Keratinocyte (primary cell): ENCODE data around the gene CFAP58. TPM values are rescaled to one million over a fixed set of nuclear protein-coding genes. Genes with fewer than 3 reads are reported as not detected.
A peak's percentile ranks its signal among the peaks of the same experiment; 100 is the strongest.

ENCODE experiments used
- DNase-seq: peaks from one replicate; pipeline ENCODE4 v3.0.0-alpha.2; 2011; ENCODE audit warnings: low read depth, missing footprints, low spot score
- FAIRE-seq: peaks from 2 replicates; lab custom pipeline; 2011; peaks lifted over from hg19 to GRCh38; lab: Jason Lieb, UNC
- H2AFZ ChIP-seq: 2 replicates; pipeline ENCODE4 v1.6.0; 2012; ENCODE audit warnings: low read length, control low read depth, inconsistent platforms; ENCODE audit not compliant: control insufficient read depth
- H3K27ac ChIP-seq: 2 replicates; pipeline ENCODE4 v1.5.1; 2011; ENCODE audit warnings: low read length; ENCODE audit not compliant: control insufficient read depth, insufficient read depth
- H3K27me3 ChIP-seq: 3 replicates; pipeline ENCODE4 v1.6.0; 2011; ENCODE audit warnings: low read length; ENCODE audit not compliant: control insufficient read depth, insufficient read depth; ENCODE audit errors: extremely low read depth
- H3K36me3 ChIP-seq, 2 experiments: 2 replicates in 1 of 2; 3 replicates in 1 of 2; pipeline ENCODE4 v1.5.1; 2011; ENCODE audit warnings: low read length in 2 of 2, mild to moderate bottlenecking in 1 of 2; ENCODE audit not compliant: control insufficient read depth in 2 of 2, insufficient read depth in 2 of 2; ENCODE audit errors: extremely low read depth in 1 of 2
- H3K4me1 ChIP-seq: 3 replicates; pipeline ENCODE4 v1.5.1; 2011; ENCODE audit warnings: low read length; ENCODE audit not compliant: control insufficient read depth, insufficient read depth; ENCODE audit errors: extremely low read depth
- H3K4me2 ChIP-seq: 3 replicates; pipeline ENCODE4 v1.6.0; 2011; ENCODE audit warnings: low read depth, low read length; ENCODE audit not compliant: control insufficient read depth, insufficient read depth; ENCODE audit errors: extremely low read depth
- H3K4me3 ChIP-seq, 3 experiments: fragments of 200-600 bp in 1 of 3; sonication (generic) in 1 of 3; 2 replicates in 2 of 3; 3 replicates in 1 of 3; pipeline ENCODE4 v1.5.1; 2011 to 2016; ENCODE audit warnings: low read length in 3 of 3, mild to moderate bottlenecking in 3 of 3, control low read depth in 2 of 3, inconsistent platforms in 1 of 3, low read depth in 1 of 3, mixed read lengths in 1 of 3, mixed run types in 1 of 3, moderate library complexity in 1 of 3; ENCODE audit not compliant: control insufficient read depth in 2 of 3, insufficient read depth in 2 of 3; ENCODE audit errors: extremely low read depth in 1 of 3
- H3K79me2 ChIP-seq: 2 replicates; pipeline ENCODE4 v1.6.0; 2012; ENCODE audit warnings: low read length; ENCODE audit not compliant: control insufficient read depth, insufficient read depth
- H3K9ac ChIP-seq: 3 replicates; pipeline ENCODE4 v1.6.0; 2011; ENCODE audit warnings: low read length; ENCODE audit not compliant: control insufficient read depth, insufficient read depth; ENCODE audit errors: extremely low read depth
- H3K9me1 ChIP-seq: 3 replicates; pipeline ENCODE4 v1.6.0; 2011; ENCODE audit warnings: low read length; ENCODE audit not compliant: control insufficient read depth, insufficient read depth; ENCODE audit errors: extremely low read depth
- H3K9me3 ChIP-seq: 2 replicates; pipeline ENCODE4 v1.5.1; 2012; ENCODE audit warnings: low read depth, low read length; ENCODE audit not compliant: control insufficient read depth
- H4K20me1 ChIP-seq: 3 replicates; pipeline ENCODE4 v1.6.0; 2011; ENCODE audit warnings: low read length; ENCODE audit not compliant: control insufficient read depth, insufficient read depth; ENCODE audit errors: extremely low read depth
- EZH2 ChIP-seq: IDR thresholded peaks from one replicate; pipeline ENCODE4 v1.6.1; 2012; ENCODE audit warnings: inconsistent platforms, mild to moderate bottlenecking, low read length, moderate library complexity
- dilution Hi-C: fragments of 300-500 bp; cut with MboI; formaldehyde crosslinking; loops from one replicate; pipeline ENCODE4 v1.7.0; 2020; ENCODE audit warnings: low sequenced_read_pairs; ENCODE audit not compliant: extremely low pct_ligation_motif_present
- polyA plus RNA-seq, 5 experiments: library from polyadenylated mRNA; depleted of rRNA in 3 of 5; stranded (reverse) in 3 of 5; stranded (forward) in 1 of 5; unstranded in 1 of 5; fragments of >200 nt; gene quantifications; 1 replicate in 1 of 5; 2 replicates in 3 of 5; 3 replicates in 1 of 5; pipeline versions ENCODE4 v1.2.1 to v1.2.3, GENCODE V29; 2011 to 2012; ENCODE audit warnings: missing spikeins in 2 of 5, low read depth in 1 of 5, low replicate concordance in 1 of 5
- TF ChIP-seq, protein P1 (sequence below), 3 experiments: IDR thresholded peaks in 1 of 3; conservative IDR thresholded peaks in 1 of 3; optimal IDR thresholded peaks in 1 of 3; 2 replicates in 2 of 3; 3 replicates in 1 of 3; pipeline versions ENCODE3 to v1.5.1; 2011; ENCODE audit warnings: low read length in 3 of 3, mild to moderate bottlenecking in 3 of 3, moderate library complexity in 2 of 3, control low read depth in 1 of 3, inconsistent platforms in 1 of 3; ENCODE audit not compliant: insufficient read depth in 2 of 3; ENCODE audit errors: extremely low read depth in 1 of 3

CFAP58 gene
- polyA plus RNA-seq, 1 donor (not counting 4 experiments of a cell fraction or from before 2014, with no cell fraction given), result 2.3 TPM

DNA sequence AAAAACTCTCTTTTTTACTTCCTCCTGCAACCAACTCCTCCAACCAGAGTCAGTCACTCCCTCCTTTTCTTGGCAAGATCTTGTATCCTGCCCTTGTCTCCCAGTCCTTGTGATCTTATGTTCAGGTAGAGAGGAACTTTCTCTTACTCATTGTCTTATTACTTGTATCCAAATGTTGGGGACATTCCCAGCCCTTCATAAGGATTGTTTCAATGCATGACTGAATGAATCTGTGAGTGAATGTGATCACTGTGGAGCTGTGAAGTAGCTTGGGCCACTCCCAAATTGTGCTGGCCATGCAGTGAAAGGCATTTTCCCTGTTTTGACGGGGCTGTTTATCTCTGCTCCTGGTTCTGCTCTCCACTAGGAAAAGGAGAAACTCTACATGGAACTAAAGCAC is 93.7 kb downstream of the CFAP58 start:
- H3K27ac ChIP-seq, result peak overlapping the region; percentile 27
- dilution Hi-C loops, result no loop called here
- no peaks in the 10 kb centered on the region for H3K79me2 ChIP-seq
- no peaks in the 10 kb centered on the region for H3K9me3 ChIP-seq
- H3K27me3 ChIP-seq, result no peaks in the 10 kb centered on the region
- H3K9ac ChIP-seq, result no peak overlapping the region
- no peak overlapping the region for H3K4me3 ChIP-seq
- no peaks in the 10 kb centered on the region for H3K36me3 ChIP-seq
- no peaks in the 10 kb centered on the region for H4K20me1 ChIP-seq
- FAIRE-seq, result peak; percentile 83
- TF ChIP-seq EZH2, result no peak
- TF ChIP-seq, protein P1, sequence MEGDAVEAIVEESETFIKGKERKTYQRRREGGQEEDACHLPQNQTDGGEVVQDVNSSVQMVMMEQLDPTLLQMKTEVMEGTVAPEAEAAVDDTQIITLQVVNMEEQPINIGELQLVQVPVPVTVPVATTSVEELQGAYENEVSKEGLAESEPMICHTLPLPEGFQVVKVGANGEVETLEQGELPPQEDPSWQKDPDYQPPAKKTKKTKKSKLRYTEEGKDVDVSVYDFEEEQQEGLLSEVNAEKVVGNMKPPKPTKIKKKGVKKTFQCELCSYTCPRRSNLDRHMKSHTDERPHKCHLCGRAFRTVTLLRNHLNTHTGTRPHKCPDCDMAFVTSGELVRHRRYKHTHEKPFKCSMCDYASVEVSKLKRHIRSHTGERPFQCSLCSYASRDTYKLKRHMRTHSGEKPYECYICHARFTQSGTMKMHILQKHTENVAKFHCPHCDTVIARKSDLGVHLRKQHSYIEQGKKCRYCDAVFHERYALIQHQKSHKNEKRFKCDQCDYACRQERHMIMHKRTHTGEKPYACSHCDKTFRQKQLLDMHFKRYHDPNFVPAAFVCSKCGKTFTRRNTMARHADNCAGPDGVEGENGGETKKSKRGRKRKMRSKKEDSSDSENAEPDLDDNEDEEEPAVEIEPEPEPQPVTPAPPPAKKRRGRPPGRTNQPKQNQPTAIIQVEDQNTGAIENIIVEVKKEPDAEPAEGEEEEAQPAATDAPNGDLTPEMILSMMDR (optimal IDR thresholded peaks at IDR 0.05 in 1 of 3, IDR thresholded peaks at IDR 0.05 in 1 of 3, conservative IDR thresholded peaks at IDR 0.05 in 1 of 3; ENCODE audit: extremely low read depth in 1 of 3, insufficient read depth in 2 of 3, low read length in 3 of 3), result no peak
- no peak for DNase-seq
- no peaks in the 10 kb centered on the region for H3K9me1 ChIP-seq
- H3K4me1 ChIP-seq, result peaks cover 62% of the 10 kb centered on the region
- no peak overlapping the region for H2AFZ ChIP-seq
- no peak overlapping the region for H3K4me2 ChIP-seq

DNA sequence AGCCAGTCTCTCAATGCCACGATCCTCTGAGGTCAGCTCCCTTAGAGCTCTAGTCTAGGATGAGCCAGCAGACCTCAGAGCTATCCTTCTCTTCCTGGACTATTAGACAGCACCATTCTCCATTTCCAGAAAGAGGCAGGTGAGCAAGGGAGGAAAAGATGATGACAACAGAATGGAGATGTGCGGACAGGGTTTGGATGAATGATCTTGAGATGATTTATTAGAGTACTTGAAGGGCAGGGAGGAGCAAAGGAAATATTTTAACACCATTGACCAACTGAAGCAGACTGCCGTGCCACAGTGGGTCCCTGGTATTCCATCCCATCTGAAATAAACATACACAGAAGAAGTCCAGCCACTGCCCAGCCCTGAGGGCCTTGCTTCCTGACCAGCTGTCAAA is 94.3 kb downstream of the CFAP58 start:
- no peak overlapping the region for H3K4me3 ChIP-seq
- no peak overlapping the region for H3K4me2 ChIP-seq
- H4K20me1 ChIP-seq, result no peaks in the 10 kb centered on the region
- H3K36me3 ChIP-seq, result no peaks in the 10 kb centered on the region
- TF ChIP-seq, protein P1 (optimal IDR thresholded peaks at IDR 0.05 in 1 of 3, IDR thresholded peaks at IDR 0.05 in 1 of 3, conservative IDR thresholded peaks at IDR 0.05 in 1 of 3; ENCODE audit: extremely low read depth in 1 of 3, insufficient read depth in 2 of 3, low read length in 3 of 3), result no peak
- no peak for TF ChIP-seq EZH2
- no peak for DNase-seq
- H3K27ac ChIP-seq, result peak overlapping the region; percentile 27
- no peak overlapping the region for H3K9ac ChIP-seq
- dilution Hi-C loops, result no loop called here
- H3K9me3 ChIP-seq, result no peaks in the 10 kb centered on the region
- H2AFZ ChIP-seq, result no peak overlapping the region
- H3K9me1 ChIP-seq, result no peaks in the 10 kb centered on the region
- peaks cover 62% of the 10 kb centered on the region for H3K4me1 ChIP-seq
- H3K27me3 ChIP-seq, result no peaks in the 10 kb centered on the region
- FAIRE-seq, result peak; percentile 39
- no peaks in the 10 kb centered on the region for H3K79me2 ChIP-seq
